T-helper 1 cell treated with Interleukin-12 subunit alpha and Interleukin-12 subunit beta and Interleukin-4 antibody, amounts not matched to agents 30 μg/mL and 1 μg/mL, for 36 hours (primary cell): ENCODE results near the gene ABHD6.

Experiments used
- H3K27ac Mint-ChIP-seq: one replicate; pipeline ENCODE4 v1.8.0; 2021; ENCODE audit warnings: mild to moderate bottlenecking, mixed read lengths
- H3K27me3 Mint-ChIP-seq: one replicate; pipeline ENCODE4 v1.8.0; 2021; ENCODE audit warnings: low read depth, mixed read lengths
- H3K36me3 Mint-ChIP-seq: one replicate; pipeline ENCODE4 v1.8.0; 2021; ENCODE audit warnings: low read depth, mixed read lengths
- H3K4me1 Mint-ChIP-seq: one replicate; pipeline ENCODE4 v1.8.0; 2021; ENCODE audit warnings: low read depth, mixed read lengths
- H3K4me3 Mint-ChIP-seq: one replicate; pipeline ENCODE4 v1.8.0; 2021; ENCODE audit warnings: mild to moderate bottlenecking, moderate library complexity, mixed read lengths
- H3K9me3 Mint-ChIP-seq: one replicate; pipeline ENCODE4 v1.8.0; 2021; ENCODE audit warnings: mixed read lengths

Gene ABHD6

DNA sequence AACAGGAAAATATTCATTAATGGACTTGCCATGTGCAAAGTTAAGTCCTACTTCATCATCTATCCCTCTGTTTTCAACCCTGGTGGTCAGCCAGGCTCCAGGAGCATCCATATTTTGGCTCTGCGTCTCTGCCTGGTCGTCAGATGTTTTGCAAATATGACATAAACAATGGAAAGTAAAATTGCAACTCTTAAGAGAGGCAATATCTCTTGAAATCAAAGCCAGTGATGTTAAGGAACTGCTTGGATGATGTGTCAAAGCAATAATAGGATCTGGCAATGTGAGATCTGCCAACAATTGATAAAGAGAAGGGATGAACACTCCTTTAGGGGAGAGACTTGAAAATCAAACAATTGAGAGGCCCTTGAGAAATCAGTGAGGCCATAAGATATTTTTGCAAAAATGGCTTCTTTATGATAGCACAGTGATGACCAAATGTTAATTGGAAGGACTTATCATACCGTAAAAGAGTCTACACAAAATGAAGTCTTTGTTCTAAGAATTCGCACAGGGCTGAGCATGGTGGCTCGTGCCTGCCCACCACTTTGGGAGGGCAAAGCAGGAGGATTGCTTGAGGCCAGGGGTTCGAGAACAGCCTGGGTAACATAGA lies 6.5 kb downstream of the ABHD6 start:
- Mint-ChIP-seq H3K27ac (no peak overlapping the region), H3K9me3 (no peaks in the 10 kb centered on the region), H3K4me3 (no peak overlapping the region), H3K4me1 (peaks cover 2% of the 10 kb centered on the region), H3K36me3 (no peaks in the 10 kb centered on the region), H3K27me3 (no peaks in the 10 kb centered on the region)

DNA sequence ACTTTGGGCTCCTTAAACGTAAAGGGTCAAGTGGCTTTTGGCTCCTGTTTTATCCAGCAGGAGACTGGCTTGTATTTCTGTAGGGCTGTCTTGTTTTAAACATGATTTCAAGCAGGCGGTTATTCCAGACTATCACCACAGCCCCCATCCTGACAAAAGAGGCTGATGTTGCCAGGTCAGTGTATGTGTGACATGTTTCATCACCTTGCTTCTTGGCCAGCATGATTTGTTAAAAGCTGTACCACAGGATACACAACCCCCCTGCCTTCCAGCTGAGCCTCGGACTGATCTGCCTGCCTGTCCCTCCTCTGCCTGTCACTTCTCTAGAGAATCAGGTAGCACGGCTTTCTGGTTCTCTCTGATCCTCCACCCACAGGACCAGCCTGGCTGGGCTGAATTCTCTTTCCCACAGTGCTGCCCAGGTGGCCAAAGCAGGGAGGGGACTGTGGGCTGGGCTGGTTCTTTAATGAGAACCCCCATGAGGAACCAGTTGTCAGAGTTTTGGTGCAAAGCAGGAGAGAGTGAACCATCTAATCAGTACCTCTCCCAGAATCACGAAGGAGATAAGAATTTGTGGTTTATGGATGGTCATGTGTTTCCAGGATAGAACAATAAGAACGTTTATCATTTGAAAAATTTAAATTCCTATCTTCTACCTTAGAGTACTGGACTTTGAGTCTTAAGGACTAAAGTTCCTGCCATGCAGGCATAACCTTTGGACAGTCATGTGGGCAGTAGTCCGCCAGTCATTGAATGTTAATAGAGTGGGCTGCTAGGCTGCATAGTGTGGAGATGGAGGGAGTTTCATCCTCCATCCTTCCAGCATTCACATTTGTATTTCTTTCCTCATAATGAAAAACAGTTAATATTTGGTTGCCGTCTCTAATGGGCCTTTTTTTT lies 8.8 kb downstream of the ABHD6 start:
- H3K9me3 Mint-ChIP-seq: no peaks in the 10 kb centered on the region
- H3K4me3 Mint-ChIP-seq: no peak overlapping the region

DNA sequence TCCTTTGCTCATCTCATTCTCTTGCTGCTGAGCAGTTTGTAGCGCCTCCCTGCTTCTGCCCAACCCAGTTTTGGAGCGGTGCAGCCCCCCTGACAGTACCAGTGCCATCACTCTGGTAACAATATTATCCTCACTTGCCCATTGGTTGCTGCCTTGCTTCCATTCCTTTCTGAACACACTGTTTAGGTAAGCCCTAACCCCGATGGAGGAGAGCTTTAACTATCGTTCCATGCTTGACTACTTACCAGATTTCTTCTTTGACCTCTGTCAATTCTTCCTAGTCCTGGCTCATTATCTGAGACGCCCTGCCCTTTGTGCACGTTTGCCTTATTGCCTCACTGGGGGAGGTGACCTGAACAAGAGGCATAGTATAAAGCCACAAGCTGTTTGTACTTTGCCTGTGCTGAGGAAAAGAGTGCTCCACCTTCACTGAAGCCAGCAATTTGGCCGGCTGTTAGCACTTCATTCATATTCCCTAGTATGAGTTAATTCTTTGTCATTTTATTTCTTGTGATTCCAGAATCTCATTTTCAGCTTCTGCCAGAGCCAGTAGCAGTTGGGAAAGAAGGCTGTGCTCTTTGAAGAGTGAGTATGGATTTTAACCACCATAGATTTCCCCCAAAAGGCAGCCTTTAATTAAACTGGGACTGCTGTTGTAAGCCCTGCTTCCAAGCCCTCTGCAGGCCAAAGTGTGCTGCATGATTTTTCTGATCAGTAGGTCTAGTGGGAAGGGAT lies 11.9 kb downstream of the ABHD6 start:
- H3K36me3 Mint-ChIP-seq: no peaks in the 10 kb centered on the region
- H3K4me1 Mint-ChIP-seq: peaks cover 2% of the 10 kb centered on the region
- H3K4me3 Mint-ChIP-seq: no peak overlapping the region
- no peaks in the 10 kb centered on the region for H3K9me3 Mint-ChIP-seq
- H3K27me3 Mint-ChIP-seq: peaks cover 4% of the 10 kb centered on the region
- no peak overlapping the region for H3K27ac Mint-ChIP-seq

More for the DNA sequence above, 8.8 kb downstream of the ABHD6 start:
- H3K27me3 Mint-ChIP-seq: peaks cover 4% of the 10 kb centered on the region
- no peaks in the 10 kb centered on the region for H3K36me3 Mint-ChIP-seq
- H3K4me1 Mint-ChIP-seq: no peaks in the 10 kb centered on the region
- H3K27ac Mint-ChIP-seq: no peak overlapping the region

DNA sequence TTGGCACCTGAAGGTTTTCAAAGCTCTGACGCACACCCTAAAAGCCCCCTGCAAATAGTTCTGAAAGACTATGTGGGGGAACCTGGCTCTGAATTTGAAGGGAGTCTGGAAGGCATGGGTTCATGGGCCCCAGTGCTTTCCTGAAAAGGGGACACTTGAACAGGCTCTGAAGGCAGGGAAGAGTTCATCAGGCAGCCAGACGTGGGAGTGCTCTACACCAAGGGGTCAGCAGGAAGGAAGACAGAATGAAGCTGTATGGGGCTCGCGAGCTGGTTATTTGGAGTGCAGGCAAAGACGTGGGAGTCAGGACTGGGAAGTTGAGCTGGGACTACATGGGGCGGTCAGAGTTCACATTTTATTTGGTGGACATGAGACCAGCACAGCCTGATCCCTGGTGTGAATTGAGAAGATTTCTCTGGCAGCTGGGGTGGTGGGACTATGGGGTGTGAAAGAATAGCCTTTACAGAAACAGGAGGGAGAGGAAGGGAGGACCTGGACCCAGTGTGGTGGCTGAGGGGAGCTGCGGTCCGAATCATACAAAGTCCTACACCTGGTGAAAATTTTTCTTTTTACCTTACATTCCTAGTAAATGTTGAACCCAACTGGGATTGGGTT lies 12.6 kb downstream of the ABHD6 start:
- H3K4me1 Mint-ChIP-seq: peaks cover 2% of the 10 kb centered on the region
- no peaks in the 10 kb centered on the region for H3K36me3 Mint-ChIP-seq
- no peaks in the 10 kb centered on the region for H3K9me3 Mint-ChIP-seq
- peaks cover 4% of the 10 kb centered on the region for H3K27me3 Mint-ChIP-seq
- H3K4me3 Mint-ChIP-seq: no peak overlapping the region
- no peak overlapping the region for H3K27ac Mint-ChIP-seq

DNA sequence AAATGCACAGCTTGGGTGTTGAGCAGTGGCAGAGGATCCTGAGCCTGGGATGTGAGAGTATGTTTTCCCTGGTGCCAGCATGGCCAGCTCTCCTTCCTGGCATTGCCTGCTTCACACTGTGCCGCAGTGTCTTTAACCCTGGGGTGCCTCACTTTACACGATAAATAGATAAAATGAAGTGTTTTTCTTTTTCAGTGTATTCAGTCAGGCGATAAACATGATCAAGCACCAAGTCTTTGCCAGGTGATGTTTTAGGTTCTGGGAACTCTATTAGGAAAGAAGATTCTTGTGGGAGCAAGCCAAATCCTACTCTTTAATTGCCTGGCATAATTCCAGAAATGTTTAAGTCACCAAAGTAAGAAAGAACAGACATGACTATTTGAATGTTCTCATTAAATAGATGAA lies 14.0 kb downstream of the ABHD6 start:
- H3K27ac Mint-ChIP-seq: no peak overlapping the region
- H3K4me3 Mint-ChIP-seq: no peak overlapping the region
- H3K27me3 Mint-ChIP-seq: peaks cover 4% of the 10 kb centered on the region
- no peaks in the 10 kb centered on the region for H3K9me3 Mint-ChIP-seq
- H3K4me1 Mint-ChIP-seq: peaks cover 2% of the 10 kb centered on the region
- no peaks in the 10 kb centered on the region for H3K36me3 Mint-ChIP-seq

DNA sequence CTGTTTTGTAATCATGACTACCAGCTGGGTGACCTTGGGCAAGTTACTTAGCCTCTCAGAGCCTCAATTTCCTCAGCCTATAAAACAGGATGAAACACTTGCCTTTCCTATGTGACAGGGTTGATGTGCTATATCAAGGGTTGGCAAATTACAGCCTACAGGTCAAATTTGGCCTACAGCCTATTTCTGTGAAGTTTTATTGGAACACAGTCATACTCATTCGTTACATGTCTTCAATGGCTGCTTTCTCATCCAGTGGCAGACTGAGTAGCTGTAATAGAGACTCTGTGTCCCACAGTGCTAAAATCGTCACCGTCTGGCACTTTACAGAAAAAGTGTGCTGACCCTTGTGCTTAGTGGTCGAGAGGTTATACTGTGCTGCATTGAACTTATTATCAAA lies 16.6 kb downstream of the ABHD6 start:
- no peaks in the 10 kb centered on the region for H3K9me3 Mint-ChIP-seq
- H3K4me1 Mint-ChIP-seq: peaks cover 2% of the 10 kb centered on the region
- H3K4me3 Mint-ChIP-seq: no peak overlapping the region
- H3K36me3 Mint-ChIP-seq: peaks cover 1% of the 10 kb centered on the region
- no peak overlapping the region for H3K27ac Mint-ChIP-seq
- H3K27me3 Mint-ChIP-seq: peaks cover 4% of the 10 kb centered on the region

DNA sequence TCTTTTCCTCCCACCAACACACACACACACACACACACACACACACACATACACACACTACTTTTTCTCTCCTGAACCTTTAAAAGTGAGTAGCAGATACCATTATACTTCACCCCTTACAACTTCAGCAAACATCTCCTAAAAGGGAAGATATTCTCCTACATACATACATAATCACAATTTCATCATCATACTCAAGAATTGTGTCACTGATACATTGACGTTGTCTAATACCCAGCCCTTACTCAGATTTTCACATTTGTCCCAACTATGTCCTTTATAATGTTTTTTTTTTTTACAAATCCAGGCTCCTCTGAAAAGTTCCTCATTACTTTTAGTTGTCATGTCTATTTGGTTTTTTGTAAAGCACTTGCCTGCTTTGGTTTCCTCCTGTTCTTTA lies 18.5 kb downstream of the ABHD6 start:
- Mint-ChIP-seq H3K9me3 (no peaks in the 10 kb centered on the region), H3K36me3 (peaks cover 1% of the 10 kb centered on the region), H3K27me3 (no peaks in the 10 kb centered on the region), H3K4me3 (no peak overlapping the region), H3K27ac (no peak overlapping the region), H3K4me1 (peaks cover 5% of the 10 kb centered on the region)

DNA sequence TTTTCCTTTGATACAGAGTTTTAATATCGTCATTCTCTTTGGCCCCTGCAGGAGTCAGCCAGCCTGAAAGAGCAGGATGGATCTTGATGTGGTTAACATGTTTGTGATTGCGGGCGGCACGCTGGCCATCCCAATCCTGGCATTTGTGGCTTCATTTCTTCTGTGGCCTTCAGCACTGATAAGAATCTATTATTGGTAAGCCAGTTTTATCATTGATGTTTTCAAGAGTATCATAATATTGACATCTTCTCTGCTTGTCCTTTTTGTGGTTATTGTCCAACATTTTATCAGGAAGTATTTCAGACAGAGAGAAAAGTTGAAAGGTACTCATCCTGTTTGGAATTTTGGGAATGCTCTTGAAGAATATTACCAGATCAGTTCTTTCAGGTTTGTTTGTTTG lies 18.9 kb downstream of the ABHD6 start:
- no peaks in the 10 kb centered on the region for H3K27me3 Mint-ChIP-seq

DNA sequence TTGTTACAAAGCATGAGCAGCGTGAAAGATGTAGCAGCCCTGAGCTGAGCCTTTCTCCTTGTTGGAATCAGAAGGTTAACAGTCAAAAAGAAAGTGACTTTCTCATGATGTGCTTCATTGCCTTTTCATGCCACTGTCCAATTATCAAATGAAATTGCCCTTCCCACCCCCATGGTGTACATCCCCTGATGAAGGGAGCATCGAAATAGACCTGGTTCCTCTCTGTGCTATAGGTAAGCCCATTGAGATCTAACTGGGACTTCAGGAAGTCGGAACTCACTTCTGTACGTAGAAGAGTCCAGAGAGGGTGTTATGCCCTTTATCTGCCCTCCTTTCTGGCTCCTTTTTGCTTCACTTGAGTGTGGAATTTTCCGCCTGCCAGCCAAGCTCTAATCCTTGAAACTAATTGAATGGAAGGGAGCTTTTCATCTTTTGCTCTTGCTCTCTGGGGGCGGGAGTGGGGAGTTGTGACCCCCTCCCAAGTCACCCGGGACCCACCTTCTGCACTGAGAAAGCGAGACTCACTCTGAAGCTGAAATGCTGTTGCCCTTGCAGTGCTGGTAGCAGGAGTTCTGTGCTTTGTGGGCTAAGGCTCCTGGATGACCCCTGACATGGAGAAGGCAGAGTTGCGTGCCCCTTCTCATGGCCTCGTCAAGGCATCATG lies 20.9 kb downstream of the ABHD6 start:
- Mint-ChIP-seq H3K4me3 (no peak overlapping the region), H3K27me3 (no peaks in the 10 kb centered on the region), H3K36me3 (peaks cover 1% of the 10 kb centered on the region), H3K9me3 (no peaks in the 10 kb centered on the region), H3K27ac (no peak overlapping the region), H3K4me1 (peaks cover 3% of the 10 kb centered on the region)

More for the DNA sequence above, 18.9 kb downstream of the ABHD6 start:
- Mint-ChIP-seq H3K9me3 (no peaks in the 10 kb centered on the region), H3K4me3 (no peak overlapping the region), H3K4me1 (peaks cover 5% of the 10 kb centered on the region), H3K36me3 (peaks cover 1% of the 10 kb centered on the region), H3K27ac (no peak overlapping the region)

DNA sequence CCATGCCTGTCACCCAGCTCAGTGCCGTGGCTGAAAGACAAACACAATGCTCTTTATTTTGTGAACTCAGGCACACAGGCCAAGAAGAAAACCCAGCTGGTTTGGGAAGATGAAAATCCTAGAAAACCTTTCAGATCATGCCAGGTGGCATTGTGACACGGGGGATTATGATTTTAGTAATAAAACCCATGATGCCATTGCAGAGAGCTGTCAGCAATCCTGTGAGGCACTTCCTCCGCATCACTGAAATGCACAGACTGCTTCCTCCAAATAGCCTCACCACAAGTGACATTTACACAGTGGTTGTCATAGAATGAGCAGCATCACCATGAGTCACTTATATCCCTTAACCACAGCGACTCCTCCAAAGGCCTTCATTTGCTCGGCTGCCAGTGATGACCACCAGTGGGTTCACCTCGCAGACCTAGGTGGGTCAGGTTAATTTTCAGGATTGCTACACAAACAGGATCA lies 22.7 kb downstream of the ABHD6 start:
- H3K27me3 Mint-ChIP-seq: no peaks in the 10 kb centered on the region
- H3K36me3 Mint-ChIP-seq: peaks cover 1% of the 10 kb centered on the region
- no peak overlapping the region for H3K4me3 Mint-ChIP-seq
- H3K27ac Mint-ChIP-seq: no peak overlapping the region
- H3K9me3 Mint-ChIP-seq: no peaks in the 10 kb centered on the region
- peaks cover 3% of the 10 kb centered on the region for H3K4me1 Mint-ChIP-seq

DNA sequence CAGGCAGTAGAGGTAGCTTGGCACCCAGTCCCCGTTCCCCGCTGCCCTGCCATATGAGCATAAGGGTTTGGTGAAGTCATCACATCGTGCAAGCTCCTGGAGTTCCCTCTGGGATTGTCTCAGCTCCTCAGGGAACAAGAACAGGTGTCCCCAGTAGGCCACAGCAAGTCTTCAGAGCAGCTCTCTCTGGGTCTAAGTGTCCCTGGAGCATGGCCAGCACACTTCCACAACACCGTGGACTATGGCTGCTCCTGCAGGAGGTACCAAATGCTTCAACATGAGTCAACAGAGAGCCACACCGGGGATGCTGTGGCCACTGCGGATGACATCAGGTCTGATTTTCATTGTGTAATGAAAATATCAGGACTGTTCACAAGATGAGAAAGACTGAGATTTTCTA lies 23.1 kb downstream of the ABHD6 start:
- Mint-ChIP-seq H3K27me3 (no peaks in the 10 kb centered on the region), H3K36me3 (peaks cover 1% of the 10 kb centered on the region), H3K4me3 (no peak overlapping the region), H3K9me3 (no peaks in the 10 kb centered on the region), H3K4me1 (peaks cover 3% of the 10 kb centered on the region), H3K27ac (no peak overlapping the region)

DNA sequence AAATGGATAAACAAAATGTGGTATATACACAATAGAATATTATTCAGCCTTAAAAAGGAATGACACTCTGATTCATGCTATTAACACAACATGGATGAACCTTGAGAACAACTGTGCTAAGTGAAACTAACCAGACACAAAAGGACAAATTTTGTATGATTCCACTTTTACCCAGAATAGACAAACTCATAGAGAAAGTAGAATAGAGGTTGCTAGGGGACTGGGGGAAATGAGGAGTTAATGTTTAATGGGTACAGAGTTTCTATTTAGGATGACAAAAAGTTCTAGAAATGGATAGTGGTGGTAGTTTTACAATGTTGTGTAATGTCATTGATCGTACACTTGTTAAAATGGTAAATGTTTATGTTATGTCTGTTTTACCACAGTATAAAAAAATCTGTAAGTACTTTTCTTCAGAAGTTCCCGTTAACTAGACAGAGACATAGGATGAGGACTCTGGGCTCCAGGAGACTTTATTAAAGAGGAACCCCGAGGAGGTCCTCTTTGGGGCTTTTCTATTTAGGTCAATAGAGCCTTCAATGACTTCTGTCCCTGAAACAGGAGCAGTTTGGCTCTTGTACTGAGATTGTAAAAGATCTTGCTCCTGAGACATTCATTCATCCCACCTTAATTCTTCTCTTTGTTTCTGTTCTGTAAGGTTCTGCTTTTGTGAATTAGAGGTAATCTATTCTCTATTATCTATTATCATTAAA lies 24.5 kb downstream of the ABHD6 start:
- Mint-ChIP-seq H3K4me1 (peaks cover 3% of the 10 kb centered on the region), H3K27me3 (no peaks in the 10 kb centered on the region), H3K27ac (no peak overlapping the region), H3K36me3 (peaks cover 1% of the 10 kb centered on the region), H3K9me3 (no peaks in the 10 kb centered on the region), H3K4me3 (no peak overlapping the region)

DNA sequence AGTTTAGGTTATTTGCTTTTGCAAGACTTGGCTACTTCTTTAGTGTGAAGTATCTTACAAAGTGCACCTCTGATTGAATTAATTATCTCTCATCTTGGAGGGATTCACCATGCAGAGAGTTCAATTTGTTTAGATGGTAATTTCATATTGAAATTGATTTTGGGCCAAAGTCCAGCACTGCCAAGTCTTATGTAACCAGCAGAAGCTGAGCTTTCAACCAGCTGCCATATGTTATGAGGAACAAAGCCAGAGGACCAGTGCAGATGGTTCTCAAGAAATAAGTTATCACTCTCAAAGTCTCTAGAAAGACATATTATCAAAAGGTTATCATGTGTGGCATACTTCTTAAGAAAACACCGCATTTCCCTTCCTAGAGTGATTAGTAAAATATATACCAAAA lies 29.0 kb downstream of the ABHD6 start:
- peaks cover 4% of the 10 kb centered on the region for H3K36me3 Mint-ChIP-seq
- peaks cover 5% of the 10 kb centered on the region for H3K4me1 Mint-ChIP-seq
- no peaks in the 10 kb centered on the region for H3K27me3 Mint-ChIP-seq
- no peak overlapping the region for H3K27ac Mint-ChIP-seq
- H3K9me3 Mint-ChIP-seq: no peaks in the 10 kb centered on the region
- no peak overlapping the region for H3K4me3 Mint-ChIP-seq
